HG03039 (cell line): ENCODE data around the gene RAB6B.

ENCODE experiments used
- ATAC-seq: cut with Tn5 transposase; IDR thresholded peaks from one replicate; pipeline ENCODE4 v1.9.1; 2021; ENCODE audit warnings: mild to moderate bottlenecking, moderate library complexity; ENCODE audit not compliant: unreplicated experiment

Gene RAB6B

DNA sequence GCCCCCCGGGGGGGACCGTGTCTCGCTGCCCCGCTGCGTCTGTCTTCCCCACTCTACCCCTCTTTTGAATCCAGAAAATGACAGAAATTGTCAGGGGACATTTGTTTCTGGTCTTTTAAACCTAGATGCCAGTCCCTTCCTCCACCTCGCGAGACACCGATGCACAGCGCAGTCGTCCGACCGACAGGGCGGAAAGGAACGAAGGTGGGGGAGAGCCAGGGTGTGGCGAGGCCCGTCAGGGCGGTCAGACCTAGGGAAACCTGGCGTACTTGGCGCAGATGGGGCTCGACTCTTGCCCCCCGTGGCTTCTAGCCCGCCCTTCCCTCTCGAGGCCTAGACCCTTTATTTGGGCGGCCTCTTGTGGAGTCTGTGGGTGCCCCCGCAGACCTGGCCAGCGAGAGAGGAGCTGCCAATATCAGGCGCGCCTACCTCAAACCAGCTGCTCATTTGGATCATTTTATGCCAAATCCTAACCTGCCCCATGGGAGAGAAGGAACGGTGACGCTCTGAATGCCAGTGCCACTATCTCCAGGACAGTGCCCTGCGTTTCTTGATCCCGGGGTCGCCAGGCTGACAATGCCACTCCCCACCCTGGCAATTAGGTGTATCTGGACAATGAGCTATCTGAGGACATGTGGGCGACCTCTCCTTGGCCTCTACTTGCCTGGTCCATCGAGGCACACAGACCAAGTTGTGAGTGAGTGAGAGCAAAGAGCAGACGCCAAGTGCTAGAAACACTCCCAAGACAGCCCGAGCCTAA, 500 bp upstream of the RAB6B start:
- no peak for ATAC-seq

DNA sequence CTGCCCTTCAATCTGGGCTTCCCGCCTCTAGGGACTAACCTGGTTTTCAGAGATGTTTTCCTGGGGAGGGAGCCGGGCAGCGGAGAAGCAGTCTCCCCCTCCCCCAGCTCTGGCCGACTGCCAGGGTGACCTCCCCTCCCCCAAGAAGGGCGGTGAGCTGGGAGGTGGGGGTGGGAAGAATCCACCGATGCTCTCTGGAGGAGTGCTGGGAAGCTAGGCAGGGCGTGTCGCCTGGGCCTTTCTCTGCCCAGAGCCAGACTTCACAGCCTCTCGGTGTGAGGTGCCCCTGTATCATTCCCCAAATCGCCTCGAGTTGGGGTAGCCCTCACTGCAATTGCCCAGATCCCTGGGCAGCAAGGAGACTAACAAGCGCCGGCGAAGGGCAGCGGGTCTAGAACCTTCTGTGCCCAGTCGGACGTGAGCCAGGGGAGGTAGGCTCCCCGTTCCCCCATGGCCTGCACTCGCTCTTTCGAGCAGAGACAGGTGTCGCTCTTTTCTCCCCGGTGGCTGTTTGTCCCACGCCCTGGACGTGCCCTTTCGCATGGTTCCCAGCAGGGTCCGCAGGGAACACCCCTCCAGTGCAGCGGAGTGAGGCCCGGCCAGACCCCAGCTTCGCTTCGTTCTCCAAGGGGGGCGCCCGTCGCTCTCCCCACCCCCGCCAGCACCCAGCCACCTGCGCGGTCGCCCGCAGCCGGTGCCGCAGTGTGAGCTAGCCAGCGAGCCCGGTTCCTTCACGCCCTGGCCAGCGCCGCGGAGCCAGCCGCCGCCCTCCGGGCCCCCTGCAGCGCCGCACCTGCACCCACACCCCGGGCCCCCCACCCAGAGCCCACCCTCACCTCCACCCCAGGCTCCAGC, 1.1 kb downstream of the RAB6B start:
- no peak for ATAC-seq

DNA sequence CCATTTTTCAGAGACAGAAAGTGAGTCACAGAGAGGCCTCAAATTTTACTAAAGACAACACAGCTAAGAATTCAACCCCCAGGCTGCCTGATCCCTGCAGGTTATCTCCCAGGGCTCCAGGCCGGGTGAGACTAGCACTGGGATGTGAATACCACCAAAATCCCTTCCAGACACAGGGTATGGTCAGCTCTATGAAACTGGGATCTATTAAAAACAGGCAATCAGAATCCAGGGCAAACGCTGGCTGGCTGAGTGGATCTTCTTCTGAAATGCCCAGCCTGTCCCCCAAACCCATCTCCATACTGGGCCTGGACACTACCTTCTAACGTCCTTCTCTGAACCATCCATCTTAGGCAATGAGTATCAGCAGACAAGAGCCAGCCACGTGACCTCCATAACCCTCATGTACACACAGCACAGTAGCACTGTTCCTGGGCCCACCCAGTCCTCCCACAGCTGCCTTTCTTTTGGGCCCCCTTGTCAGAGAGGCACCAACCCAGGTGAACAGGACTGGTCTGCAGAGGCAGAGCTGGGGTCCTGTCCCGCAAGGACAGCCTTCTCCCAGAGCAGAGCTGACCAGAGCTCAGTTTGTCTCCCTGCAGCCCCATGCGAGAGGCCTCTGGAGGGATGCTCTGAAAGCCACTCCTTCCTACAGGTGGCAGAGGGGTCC, 1.9 kb downstream of the RAB6B start:
- no peak for ATAC-seq

DNA sequence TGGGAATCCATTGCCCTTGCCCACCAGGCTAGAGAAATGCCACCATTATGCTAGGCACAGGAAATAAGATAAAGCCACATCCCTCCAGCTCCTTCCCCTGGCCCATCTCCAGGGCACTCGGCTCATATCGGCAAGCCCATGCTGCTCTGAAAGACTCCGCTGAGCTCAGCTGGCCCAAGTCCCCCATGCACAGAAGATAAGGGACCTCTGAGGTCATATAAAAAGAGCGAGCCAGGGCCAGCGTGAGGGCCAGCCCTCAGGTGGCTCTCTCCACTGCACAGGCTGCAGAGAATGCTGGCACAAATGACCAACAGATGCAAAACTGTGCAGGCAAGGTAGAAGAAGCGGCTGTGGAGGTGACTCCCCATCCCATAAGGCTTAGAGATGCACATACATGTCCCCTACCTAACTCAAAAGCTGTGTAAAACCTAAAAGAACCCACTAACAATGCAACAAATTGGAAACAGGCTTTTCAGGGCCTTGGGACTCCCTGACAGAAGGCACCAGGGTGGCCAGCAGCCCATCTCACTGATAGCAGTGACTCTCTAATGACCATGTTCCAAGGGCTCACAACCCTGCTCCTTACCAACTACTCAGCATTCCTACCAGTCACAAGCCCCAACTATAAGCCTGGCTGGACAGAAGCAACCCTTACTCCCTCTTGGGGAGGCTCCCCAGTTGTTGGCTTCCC, 3.0 kb downstream of the RAB6B start:
- ATAC-seq = no peak

DNA sequence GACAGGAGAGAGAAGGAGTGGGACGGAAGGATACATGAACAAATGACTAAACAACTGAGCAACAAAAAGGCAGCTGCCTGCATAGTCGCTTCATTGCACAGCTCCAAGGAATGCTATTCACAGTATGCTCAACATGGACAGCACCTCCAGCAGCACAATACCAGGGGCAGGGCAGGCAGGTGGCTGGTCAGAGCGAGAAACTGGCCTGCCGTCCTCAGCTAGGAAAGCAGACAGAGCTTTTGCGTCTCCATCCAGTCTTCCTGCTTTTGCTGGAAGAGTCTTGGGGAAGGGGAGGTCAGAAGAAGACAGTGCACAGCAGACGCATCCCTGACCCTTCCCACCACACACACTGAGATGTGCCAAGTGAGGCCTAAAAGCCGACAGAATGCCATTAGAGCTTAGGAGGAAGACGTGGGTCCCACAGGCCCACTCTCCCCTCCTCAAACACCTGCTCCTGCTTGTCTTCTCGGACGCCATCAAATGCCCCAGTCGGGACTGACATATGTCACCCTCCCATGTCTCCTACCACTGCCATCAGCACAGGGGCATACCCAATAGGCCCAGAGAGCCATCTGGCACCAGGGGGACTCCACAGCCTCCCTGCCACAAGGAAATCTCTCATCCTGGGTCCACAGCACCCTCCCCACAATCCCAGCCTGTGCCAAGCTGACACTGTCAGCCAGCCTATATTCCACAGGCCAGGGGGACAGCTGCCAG, 3.9 kb downstream of the RAB6B start:
- ATAC-seq = no peak

DNA sequence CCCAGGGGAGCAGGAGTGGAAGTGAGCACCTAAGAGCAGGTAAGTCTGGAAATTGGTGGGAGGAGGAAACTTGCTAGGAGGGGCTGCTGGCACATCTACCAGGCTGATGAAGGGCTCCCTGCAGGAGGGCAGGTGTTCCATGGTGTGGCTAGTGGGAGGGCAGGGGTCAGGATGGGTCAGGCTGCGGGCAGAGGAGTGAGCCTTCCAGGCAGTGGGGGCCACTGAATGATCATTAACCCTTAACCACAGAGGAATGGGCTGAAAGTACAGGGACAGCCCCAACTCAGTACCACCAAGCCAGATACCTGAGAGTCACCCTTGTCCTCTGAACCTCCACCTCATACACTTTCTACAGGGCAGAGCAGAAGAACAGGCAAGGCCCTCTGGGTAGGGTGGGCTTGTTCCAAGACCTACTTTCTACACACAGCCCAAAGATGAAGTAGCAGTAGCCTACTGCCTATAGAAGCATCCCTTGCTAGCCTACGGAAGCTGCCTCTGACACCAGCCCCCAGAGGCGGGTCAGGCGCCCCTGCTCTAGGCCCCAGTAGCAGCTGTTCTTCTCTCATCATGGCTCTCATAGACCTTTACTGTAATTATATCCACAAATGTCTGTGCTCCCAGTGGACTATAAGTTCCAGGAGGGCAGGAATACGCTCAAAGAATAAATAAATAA, 4.6 kb downstream of the RAB6B start:
- ATAC-seq = no peak

DNA sequence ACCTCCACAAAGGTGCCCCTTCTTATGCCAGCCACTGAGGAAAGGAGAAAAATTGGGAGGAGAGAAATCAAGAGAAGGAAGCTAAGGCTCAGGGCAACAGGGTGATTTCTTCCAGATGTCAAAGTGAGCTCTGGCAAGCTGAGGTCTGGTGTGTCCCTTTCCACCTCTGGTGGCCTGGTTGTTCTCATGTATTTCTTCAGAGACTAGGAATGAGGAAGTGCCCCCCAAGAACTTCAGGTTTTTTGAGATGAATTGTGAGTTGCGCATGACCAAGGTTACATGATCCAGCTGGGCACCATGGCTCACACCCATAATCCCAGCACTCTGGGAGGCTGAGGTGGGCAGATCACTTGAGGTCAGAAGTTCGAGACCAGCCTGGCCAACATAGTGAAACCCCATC, 5.6 kb downstream of the RAB6B start:
- ATAC-seq = no peak

DNA sequence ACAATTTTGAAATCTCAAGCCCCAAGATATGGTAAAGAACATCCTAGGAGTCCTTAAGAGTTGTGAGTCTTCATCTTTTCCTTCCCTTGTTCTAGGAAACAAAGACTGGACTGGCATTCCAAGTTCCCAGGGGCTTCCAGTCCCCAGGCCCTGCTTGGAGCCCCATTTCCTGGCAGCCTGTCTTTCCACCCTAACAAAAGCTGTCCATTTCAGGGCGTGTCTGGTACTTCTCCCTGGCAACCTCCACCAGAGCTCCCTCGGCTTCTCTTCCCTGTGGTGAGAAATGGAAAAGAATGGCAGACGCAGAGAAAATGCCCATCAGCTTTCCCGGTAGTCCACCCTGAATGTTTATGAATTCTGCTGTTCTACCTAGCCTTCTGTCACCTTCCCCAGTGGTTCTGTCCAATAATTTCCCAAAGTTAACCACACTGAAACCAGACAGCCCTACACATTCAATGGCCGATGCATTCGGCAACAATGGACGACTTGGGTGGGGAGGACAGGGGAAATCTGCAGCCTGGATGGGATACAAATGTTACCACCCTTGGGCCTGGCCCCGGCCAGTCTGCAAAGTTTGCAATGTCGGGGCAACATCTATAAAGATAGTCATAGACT, 6.8 kb downstream of the RAB6B start:
- ATAC-seq = no peak

DNA sequence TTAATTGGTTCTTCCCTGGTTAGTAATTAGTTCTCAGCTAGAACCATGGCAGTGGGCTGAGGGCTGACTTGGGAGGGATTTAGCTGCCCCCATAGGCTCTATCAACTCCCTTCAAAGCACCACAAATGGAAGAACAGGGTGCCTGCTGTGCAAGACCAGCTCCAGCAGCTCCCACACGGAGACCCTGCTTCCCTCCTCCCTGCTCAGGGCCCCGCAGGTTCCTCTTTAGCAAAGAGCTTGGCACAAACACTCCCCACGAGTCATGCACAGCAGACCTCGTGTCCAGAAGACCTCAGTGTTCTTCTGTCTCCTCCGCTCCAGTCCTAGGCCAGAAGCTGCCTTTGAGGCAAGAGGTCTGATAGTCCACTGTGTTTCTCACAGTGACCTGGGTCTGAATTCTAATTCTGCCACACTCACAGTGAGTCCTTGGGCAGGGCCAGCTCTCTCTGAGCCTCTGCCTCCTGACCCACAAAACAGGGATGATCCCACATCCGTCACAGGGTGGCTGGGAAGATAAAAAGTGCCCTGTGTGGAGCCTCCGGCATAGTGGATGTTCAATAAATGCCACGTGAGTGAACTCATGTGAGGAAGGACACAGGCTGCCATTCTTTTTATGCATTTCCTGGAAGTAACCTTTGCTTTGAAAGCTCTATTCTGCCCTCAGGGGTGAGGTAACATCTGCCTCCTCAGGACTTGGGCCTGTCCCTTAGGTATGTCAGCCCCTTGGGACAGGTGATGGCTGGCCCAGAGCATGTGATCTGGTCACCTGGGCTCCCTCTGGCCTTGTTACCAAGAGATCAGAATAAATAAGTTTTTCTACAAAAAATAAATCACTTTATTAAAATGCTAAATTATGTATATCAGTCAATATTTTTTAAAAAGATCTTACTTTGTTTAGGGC, 7.6 kb downstream of the RAB6B start:
- no peak for ATAC-seq

DNA sequence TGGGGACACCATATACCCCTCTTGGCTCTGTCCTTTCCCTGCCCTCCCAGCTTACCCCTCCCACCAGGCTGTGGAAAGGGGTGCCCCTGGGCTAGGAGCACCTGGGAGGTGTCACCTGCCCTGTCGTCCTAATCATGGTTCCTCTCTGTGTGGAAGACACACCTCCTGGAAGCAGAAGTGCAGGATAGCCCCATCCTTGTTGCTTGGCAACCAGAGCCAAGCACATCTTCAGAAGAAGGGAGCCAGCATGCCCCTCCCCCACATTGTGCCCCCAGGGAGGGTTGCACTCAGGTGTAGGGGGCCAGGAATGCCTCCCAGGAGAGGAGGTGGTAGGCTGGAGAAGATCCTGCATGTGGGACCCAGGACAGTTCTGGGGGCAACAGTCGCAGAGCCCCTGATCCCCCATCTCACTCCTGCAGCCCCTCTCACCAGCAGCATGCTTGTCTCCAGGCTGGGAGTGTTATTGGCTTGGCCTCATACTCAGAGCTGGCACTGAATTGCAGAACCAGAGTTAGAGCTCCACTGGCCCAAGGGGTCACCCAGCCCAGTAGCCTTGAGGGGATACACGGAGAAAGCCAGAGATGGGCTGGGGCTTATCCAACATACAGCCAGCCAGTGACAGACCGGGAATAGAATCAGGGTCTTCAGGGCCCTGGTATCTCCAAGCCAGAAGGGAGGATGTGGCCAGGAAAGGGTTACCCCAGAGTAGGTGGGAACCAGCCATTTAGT, 8.4 kb downstream of the RAB6B start:
- ATAC-seq = no peak

DNA sequence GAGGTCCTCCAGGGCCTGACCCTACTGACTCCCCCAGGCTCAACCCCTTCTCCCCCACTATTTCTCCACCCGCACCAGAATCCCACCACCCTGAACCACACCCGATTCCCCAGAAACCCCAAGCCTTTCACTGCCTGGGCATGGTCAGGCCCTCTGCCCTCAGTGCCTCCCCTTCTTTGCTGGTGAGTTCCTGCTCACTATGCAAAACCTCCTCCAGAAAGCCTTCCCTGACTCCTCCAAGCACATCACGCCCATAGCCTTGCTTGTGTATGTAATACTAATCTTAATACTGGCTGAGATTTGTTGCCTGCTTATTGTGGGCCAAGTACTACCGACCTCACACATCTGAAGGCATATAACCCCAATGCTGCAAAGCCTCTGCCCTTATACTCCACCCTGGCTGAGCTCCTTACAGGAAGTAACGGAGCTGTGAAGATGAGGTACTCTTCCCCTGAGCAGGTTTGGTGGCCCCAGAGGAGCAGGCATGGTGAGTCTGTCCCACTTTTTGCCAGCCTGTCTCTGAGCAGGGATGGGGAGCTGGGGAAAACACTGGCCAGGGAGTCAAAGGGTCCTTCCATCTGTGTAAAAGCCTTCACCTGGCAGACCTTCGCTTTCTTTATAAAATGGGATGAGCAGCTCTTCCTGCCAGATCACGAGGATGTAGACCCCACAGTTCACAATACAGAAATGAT, 9.5 kb downstream of the RAB6B start:
- no peak for ATAC-seq

DNA sequence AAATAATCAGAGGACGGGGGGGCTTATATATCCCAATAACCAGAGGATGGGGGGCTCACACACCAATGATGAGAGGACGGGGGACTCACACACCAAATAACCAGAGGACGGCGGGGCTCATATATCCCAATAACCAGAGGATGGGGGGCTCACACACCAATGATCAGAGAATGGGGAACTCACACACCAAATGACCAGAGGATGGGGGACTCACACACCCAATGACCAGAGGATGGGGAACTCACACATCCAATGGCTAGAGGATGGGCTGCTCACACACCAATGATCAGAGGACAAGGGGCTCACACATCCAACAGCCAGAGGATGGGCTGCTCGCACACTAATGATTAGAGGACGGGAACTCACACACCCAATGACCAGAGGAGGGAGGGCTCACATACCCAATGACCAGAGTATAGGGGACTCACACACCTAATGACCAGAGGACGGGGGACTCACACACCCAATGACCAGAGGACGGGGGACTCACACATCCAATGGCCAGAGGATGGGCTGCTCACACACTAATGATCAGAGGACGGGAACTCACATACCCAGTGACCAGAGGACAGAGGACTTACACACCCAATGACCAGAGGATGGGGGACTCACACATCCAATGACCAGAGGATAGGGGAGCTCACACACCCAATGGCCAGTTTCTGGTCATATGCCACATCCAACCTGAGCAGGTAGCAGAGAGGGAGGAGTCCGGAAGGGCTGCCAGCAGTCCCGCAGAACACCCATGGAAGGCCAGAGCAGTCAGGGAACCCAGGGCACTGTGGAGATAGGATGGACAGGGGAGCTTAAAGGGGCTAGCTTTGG, 10.6 kb downstream of the RAB6B start:
- ATAC-seq = no peak

DNA sequence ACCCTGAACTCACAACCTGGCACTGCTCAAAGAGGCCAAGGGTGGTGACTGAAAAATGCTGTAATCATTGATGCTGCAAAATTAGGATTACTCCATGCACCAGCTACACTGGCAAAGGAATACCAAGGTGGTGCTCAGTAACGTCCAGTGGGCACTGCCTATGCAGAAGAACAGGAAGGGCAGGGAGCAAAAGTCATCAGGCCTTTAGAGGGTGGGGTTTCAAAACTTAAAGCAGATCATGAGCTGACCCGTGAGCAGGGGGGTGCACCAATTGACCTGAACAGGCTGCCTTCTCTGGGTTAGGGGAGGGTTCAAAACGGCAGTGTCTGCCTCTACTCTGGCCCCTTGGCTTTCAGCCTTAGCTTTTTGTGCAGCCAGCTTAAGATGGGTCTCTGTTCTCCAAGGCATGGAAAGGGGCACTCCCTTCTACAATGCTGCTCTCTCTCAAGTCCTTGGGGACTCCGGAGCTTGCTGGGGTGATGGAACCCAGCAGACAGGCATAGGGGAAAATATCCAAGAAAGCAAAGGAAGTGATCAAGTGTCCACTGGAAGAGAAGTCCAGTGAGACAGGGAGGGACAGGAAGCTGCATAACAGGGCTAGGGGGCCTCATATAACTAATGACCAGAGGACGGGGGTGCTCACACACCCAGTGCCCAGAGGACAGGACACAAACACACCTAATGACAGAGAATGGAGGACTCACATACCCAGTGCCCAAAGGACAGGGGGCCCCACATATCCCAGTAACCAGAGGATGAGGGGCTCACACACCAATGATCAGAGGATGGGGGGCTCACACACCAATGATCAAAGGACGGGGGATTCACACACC, 11.4 kb downstream of the RAB6B start:
- no peak for ATAC-seq

DNA sequence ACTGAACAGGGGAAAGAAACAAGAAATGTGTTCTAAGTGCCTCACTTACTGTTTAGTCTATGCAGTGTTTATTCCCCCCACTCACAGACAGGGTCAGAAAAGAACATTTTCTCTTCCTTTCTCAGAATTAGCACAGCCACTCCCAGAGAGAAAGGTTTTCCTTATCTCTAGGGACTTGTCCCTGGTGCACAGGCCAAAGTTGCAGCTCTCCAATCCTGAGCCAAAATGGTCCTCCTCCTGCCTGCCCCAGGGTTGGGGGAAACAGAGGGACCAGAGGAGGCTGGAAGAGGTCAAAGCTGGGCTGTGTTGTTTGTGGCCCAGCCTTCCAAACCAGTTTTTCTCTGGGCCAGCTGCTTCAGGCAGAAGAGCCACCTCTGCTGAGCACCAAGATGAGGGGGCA, 12.0 kb downstream of the RAB6B start:
- ATAC-seq = no peak

DNA sequence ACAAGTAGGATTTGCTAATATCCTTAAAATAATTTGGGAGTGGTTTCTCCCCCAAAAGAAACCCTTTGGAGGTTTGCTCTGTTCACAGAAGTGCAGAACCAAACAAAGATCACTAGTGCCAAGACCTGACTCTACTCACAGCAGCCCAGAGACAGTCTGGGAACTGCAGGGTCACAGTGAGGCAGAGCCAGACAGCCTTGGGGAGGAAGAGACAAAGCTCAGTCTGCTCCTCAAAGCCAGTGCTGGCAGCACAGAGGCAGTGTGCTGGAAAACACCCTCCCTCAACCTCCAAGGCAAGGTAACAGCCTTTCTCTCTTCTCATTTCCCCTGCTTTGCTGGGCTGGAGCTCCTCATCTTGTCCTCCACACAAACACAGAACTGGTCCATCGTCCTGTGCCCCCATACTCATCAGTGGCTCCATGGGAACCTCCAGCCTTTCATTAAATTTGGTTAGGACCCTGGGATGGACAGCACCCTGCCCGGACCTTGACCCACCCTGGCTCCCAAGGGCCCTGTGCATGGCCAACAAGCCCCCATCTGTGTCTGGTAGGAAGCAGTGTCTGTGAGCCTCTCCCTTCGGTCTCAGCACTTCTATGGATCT, 12.6 kb downstream of the RAB6B start:
- ATAC-seq = no peak
